LNCaP clone FGC (cell line): Measurements from ENCODE around the gene TRIM38.

Experiments
- DNase-seq: peaks from one replicate; pipeline ENCODE4 v3.0.0-alpha.2; 2011; ENCODE audit warnings: low read depth
- H3K4me3 ChIP-seq: 2 replicates; pipeline ENCODE4 v1.5.1; 2011; ENCODE audit warnings: mild to moderate bottlenecking, low read depth, low read length, control low read depth
- TF ChIP-seq, protein P1 (sequence below): IDR thresholded peaks from 2 replicates; pipeline ENCODE4 v1.5.1; 2012; ENCODE audit warnings: mild to moderate bottlenecking; ENCODE audit not compliant: control insufficient read depth, insufficient read depth; ENCODE audit errors: extremely low read depth

The TRIM38 gene

DNA sequence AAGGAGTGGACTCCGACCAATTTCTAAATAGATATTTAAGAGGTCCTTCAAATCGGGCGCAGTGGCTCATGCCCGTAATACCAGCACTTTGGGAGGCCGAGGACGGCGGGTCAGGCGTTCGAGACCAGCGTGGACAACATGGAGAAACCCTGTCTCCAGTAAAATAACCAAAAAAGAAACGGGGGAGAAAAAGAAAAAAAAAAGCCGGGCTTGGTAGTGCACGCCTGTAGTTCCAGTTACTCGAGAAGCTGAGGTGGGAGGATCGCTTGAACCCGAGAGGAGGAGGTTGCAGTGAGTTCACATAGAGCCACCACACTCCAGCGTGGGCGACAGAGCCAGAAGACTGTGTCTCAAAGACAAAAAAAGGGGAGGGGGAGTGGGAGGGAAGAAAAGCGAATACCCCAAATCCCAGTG lies 71.3 kb downstream of the TRIM38 start:
- no peak for DNase-seq
- TF ChIP-seq, protein P1, sequence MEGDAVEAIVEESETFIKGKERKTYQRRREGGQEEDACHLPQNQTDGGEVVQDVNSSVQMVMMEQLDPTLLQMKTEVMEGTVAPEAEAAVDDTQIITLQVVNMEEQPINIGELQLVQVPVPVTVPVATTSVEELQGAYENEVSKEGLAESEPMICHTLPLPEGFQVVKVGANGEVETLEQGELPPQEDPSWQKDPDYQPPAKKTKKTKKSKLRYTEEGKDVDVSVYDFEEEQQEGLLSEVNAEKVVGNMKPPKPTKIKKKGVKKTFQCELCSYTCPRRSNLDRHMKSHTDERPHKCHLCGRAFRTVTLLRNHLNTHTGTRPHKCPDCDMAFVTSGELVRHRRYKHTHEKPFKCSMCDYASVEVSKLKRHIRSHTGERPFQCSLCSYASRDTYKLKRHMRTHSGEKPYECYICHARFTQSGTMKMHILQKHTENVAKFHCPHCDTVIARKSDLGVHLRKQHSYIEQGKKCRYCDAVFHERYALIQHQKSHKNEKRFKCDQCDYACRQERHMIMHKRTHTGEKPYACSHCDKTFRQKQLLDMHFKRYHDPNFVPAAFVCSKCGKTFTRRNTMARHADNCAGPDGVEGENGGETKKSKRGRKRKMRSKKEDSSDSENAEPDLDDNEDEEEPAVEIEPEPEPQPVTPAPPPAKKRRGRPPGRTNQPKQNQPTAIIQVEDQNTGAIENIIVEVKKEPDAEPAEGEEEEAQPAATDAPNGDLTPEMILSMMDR: no peak
- no peak overlapping the region for H3K4me3 ChIP-seq

DNA sequence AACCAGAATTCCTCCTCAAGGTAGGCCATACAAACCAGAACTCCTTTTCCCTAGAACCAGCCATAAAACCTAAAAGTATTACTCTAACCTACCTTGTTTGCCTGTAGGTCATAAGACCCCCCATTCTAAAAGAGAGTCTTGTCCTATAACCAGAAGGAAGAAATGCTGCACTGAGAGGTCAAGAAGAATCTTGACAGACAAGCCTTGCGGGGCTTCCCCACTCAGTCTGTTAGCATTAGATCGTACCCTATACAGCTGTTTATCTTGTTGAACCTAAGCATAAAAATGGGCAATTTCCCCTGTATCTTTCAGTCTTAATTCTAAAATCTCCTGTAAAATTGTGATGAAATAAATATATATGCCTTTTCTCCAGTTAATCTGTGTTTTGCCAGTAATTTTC lies 72.3 kb downstream of the TRIM38 start:
- TF ChIP-seq, protein P1: no peak
- DNase-seq: no peak
- no peak overlapping the region for H3K4me3 ChIP-seq
